Liver (tissue), 9 donors: ENCODE measurements around the gene TWF2. TPM values are rescaled to one million over a fixed set of nuclear protein-coding genes. Genes with fewer than 3 reads are reported as not detected.
A peak's percentile ranks its signal among the peaks of the same experiment; 100 is the strongest.

Experiments
- DNase-seq: peaks from one replicate; pipeline ENCODE4 v3.0.0-alpha.2; 2017; ENCODE audit warnings: low spot score
- H3K27ac ChIP-seq, 2 donors: one replicate each; pipeline ENCODE4 v1.7.0; 2013; ENCODE audit warnings: inconsistent platforms in 2 of 2, low read length in 2 of 2, control low read depth in 1 of 2, low read depth in 1 of 2, mild to moderate bottlenecking in 1 of 2
- H3K27me3 ChIP-seq, 4 donors: one replicate each; pipeline versions ENCODE4 v1.6.1 to v1.7.0; 2013; ENCODE audit warnings: low read length in 3 of 4, inconsistent platforms in 1 of 4, mild to moderate bottlenecking in 1 of 4, moderate library complexity in 1 of 4; ENCODE audit not compliant: control insufficient read depth in 4 of 4, insufficient read depth in 4 of 4
- H3K36me3 ChIP-seq, 4 donors: one replicate each; pipeline versions ENCODE4 v1.6.1 to v1.7.0; 2013; ENCODE audit warnings: low read length in 3 of 4, mild to moderate bottlenecking in 3 of 4, low read depth in 1 of 4, moderate library complexity in 1 of 4; ENCODE audit not compliant: control insufficient read depth in 4 of 4, insufficient read depth in 3 of 4
- H3K4me1 ChIP-seq, 4 donors: one replicate each; pipeline versions ENCODE4 v1.6.1 to v1.7.0; 2013; ENCODE audit warnings: low read length in 3 of 4, mild to moderate bottlenecking in 3 of 4, moderate library complexity in 1 of 4; ENCODE audit not compliant: control insufficient read depth in 4 of 4, insufficient read depth in 4 of 4
- H3K4me3 ChIP-seq, 3 donors: one replicate each; pipeline versions ENCODE4 v1.6.1 to v1.7.0; 2013; ENCODE audit warnings: low read length in 3 of 3, control low read depth in 1 of 3, low read depth in 1 of 3, mild to moderate bottlenecking in 1 of 3
- H3K9ac ChIP-seq, 2 donors: one replicate each; pipeline ENCODE4 v1.7.0; 2013; ENCODE audit warnings: low read length in 2 of 2, mild to moderate bottlenecking in 2 of 2, moderate library complexity in 2 of 2, control low read depth in 1 of 2, low read depth in 1 of 2
- H3K9me3 ChIP-seq, 4 donors: one replicate each; pipeline versions ENCODE4 v1.6.1 to v1.7.0; 2013; ENCODE audit warnings: low read length in 3 of 4; ENCODE audit not compliant: control insufficient read depth in 4 of 4
- CTCF ChIP-seq: fragments of 150-350 bp; IDR thresholded peaks from 2 replicates; pipeline ENCODE4 v1.5.1; 2017; ENCODE audit warnings: improper control_type of control experiment, low read depth, low read length; ENCODE audit not compliant: missing input control
- FOXA1 ChIP-seq: IDR thresholded peaks from 2 replicates; pipeline ENCODE4 v1.6.1; 2016; ENCODE audit warnings: antibody characterized with exemption
- FOXA2 ChIP-seq: IDR thresholded peaks from 2 replicates; pipeline ENCODE4 v1.6.1; 2016; ENCODE audit warnings: antibody characterized with exemption
- GABPA ChIP-seq, 2 donors: IDR thresholded peaks in 1 of 2; conservative IDR thresholded peaks in 1 of 2; 2 replicates each; pipeline ENCODE4 v1.6.1; 2016; ENCODE audit warnings: antibody characterized with exemption in 2 of 2, mild to moderate bottlenecking in 1 of 2, moderate library complexity in 1 of 2
- HNF4G ChIP-seq: IDR thresholded peaks from 2 replicates; pipeline ENCODE4 v1.6.1; 2016; ENCODE audit warnings: antibody characterized with exemption
- MAX ChIP-seq: IDR thresholded peaks from 2 replicates; pipeline ENCODE4 v1.6.1; 2016; ENCODE audit warnings: antibody characterized with exemption
- RAD21 ChIP-seq, 2 donors: IDR thresholded peaks; 2 replicates each; pipeline ENCODE4 v1.6.1; 2016; ENCODE audit warnings: antibody characterized with exemption in 2 of 2, mild to moderate bottlenecking in 2 of 2
- REST ChIP-seq: IDR thresholded peaks from 2 replicates; pipeline ENCODE4 v1.6.1; 2016; ENCODE audit warnings: antibody characterized with exemption, mild to moderate bottlenecking
- RXRA ChIP-seq, 2 donors: IDR thresholded peaks; 2 replicates each; pipeline ENCODE4 v1.6.1; 2017 to 2018; ENCODE audit warnings: antibody characterized with exemption in 2 of 2, mild to moderate bottlenecking in 1 of 2
- SP1 ChIP-seq: IDR thresholded peaks from 2 replicates; pipeline ENCODE4 v1.6.1; 2018; ENCODE audit warnings: antibody characterized with exemption, mild to moderate bottlenecking
- TAF1 ChIP-seq: conservative IDR thresholded peaks from 2 replicates; pipeline ENCODE4 v1.6.1; 2016; ENCODE audit warnings: antibody characterized with exemption, mild to moderate bottlenecking
- ZBTB33 ChIP-seq: IDR thresholded peaks from 2 replicates; pipeline ENCODE4 v1.6.1; 2016; ENCODE audit warnings: antibody characterized with exemption
- WGBS: extraction: QIAGEN DNeasy Blood & Tissue Kit; methylation state at CpG from one replicate; pipeline ENCODE4 v1.1.7; 2013; 5-methylcytosine and 5-hydroxymethylcytosine counted together
- polyA plus RNA-seq, 2 donors: library from polyadenylated mRNA; stranded (reverse) in 1 of 2; unstranded in 1 of 2; fragments of 200-250 nt in 1 of 2; fragments of >200 nt in 1 of 2; fragmentation: Nextera tagmentation in 1 of 2; extraction: Ambion mirVana in 1 of 2; gene quantifications; one replicate each; pipeline versions ENCODE4 v1.2.1 to v1.2.3, GENCODE V29; 2013 to 2015
- total RNA-seq, 2 donors: library from RNA; depleted of rRNA; stranded (reverse); fragments of >200 nt; gene quantifications; one replicate each; pipeline ENCODE4 v1.2.3, GENCODE V29; 2014
- donor health status: healthy.
- donor health status: healthy.
- donor health status: healthy.
- donor health status: healthy.
- donor health status: healthy.

The TWF2 gene
- total and polyA plus RNA-seq, 4 donors, result 12.0 to 26.3 (median 17.6) TPM

GRCh38 chr3:52220380-52221026 lies 18.5 kb downstream of the TWF2 start:
- Histone ChIP-seq H3K9me3 (no peaks in the 10 kb centered on the region), H3K4me1 (peaks cover 0 to 21% (median 10%) of the 10 kb centered on the region in 4 donors), H3K4me3 (no peak overlapping the region), H3K27ac (no peak overlapping the region), H3K9ac (no peak overlapping the region), H3K36me3 (peaks cover 0 to 4% (median 2%) of the 10 kb centered on the region in 4 donors), H3K27me3 (no peaks in the 10 kb centered on the region)
- TF ChIP-seq SP1 (no peak), FOXA1 (peak; percentile 8), TAF1 (no peak), MAX (no peak), CTCF (peak; percentile 92), RXRA (IDR thresholded peaks at IDR 0.05) (peak in 1 of 2 donors; percentile 23), RAD21 (IDR thresholded peaks at IDR 0.05) (peak in 1 of 2 donors; percentile 89), FOXA2 (no peak)
- peak; percentile 89 for DNase-seq
- 37% methylated on average over 9 of the region's 9 CpGs for WGBS

- TF ChIP-seq GABPA (IDR thresholded peaks at IDR 0.05 in 1 of 2, conservative IDR thresholded peaks at IDR 0.05 in 1 of 2) (no peak), HNF4G (no peak), CTCF (no peak), TAF1 (no peak), ZBTB33 (no peak), FOXA1 (no peak), RAD21 (IDR thresholded peaks at IDR 0.05) (no peak), MAX (no peak), RXRA (IDR thresholded peaks at IDR 0.05) (no peak), SP1 (no peak), REST (no peak)
- Histone ChIP-seq H3K27ac (peak overlapping the region in 1 of 2 donors; percentile 4), H3K4me3 (no peak overlapping the region), H3K9ac (no peak overlapping the region), H3K9me3 (no peaks in the 10 kb centered on the region), H3K4me1 (peaks cover 0 to 29% (median 15%) of the 10 kb centered on the region in 4 donors), H3K27me3 (no peaks in the 10 kb centered on the region), H3K36me3 (peaks cover 6 to 18% (median 15%) of the 10 kb centered on the region in 4 donors)
- 86% methylated on average over 6 of the region's 6 CpGs for WGBS
- no peak for DNase-seq
Observed at GRCh38 chr3:52218937-52219650, 19.9 kb downstream of the TWF2 start.
